ENCODE data around the gene DNAAF8.

Gene DNAAF8

DNA sequence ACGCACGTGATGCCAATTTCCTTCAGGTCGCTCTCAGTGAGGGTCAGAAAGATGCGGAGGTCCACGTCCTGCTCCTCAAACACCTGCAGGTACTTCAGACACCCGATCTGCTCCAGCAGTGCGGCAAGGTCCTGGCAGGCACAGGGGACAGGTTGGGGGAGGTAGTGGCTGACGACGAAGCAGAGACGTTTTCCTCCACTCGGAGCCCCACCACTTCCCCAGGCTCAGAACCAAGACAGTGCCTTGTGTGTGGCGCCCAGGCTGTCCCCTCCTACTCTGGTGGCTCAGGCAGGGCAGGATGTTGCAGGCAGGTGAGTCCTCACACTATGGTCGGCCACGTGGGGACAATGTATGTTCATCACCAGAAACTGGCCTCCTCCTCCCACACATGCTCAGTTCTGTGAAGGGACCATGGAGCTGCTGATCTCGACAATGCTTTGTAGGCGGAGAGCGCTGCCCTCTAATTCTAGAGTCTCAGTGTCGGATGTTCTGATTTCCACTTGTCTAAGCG, 35.2 kb upstream of the DNAAF8 start:
- H3F3A ChIP-seq (ENCODE audit: control insufficient read depth, insufficient read depth): no peaks in the 10 kb centered on the region
- H3K27me3 ChIP-seq (ENCODE audit: control insufficient read depth, low read length): no peaks in the 10 kb centered on the region
- H4K20me1 ChIP-seq (ENCODE audit: control insufficient read depth, insufficient read depth, low read depth, low read length): peaks cover 4% of the 10 kb centered on the region; the same call in 1 of the 2 replicates
- no peaks in the 10 kb centered on the region for H3K9me2 ChIP-seq (replicated peaks; ENCODE audit: control insufficient read depth, low read length)
- H3K4me3 ChIP-seq (ENCODE audit: low read length): no peak overlapping the region
- peaks cover 6% of the 10 kb centered on the region; the same call in 1 of the 2 replicates for H3K4me1 ChIP-seq (ENCODE audit: control insufficient read depth, low read length)
- peaks cover 38% of the 10 kb centered on the region for H3K36me3 ChIP-seq (ENCODE audit: control insufficient read depth, low read length)
- no peak for TF ChIP-seq EZH2phosphoT487 (IDR thresholded peaks at IDR 0.05; ENCODE audit: borderline replicate concordance, low read length)
- TF ChIP-seq, protein P1, sequence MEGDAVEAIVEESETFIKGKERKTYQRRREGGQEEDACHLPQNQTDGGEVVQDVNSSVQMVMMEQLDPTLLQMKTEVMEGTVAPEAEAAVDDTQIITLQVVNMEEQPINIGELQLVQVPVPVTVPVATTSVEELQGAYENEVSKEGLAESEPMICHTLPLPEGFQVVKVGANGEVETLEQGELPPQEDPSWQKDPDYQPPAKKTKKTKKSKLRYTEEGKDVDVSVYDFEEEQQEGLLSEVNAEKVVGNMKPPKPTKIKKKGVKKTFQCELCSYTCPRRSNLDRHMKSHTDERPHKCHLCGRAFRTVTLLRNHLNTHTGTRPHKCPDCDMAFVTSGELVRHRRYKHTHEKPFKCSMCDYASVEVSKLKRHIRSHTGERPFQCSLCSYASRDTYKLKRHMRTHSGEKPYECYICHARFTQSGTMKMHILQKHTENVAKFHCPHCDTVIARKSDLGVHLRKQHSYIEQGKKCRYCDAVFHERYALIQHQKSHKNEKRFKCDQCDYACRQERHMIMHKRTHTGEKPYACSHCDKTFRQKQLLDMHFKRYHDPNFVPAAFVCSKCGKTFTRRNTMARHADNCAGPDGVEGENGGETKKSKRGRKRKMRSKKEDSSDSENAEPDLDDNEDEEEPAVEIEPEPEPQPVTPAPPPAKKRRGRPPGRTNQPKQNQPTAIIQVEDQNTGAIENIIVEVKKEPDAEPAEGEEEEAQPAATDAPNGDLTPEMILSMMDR (IDR thresholded peaks at IDR 0.05; ENCODE audit: low read depth, low read length, poor library complexity, severe bottlenecking): no peak
- peaks cover 11% of the 10 kb centered on the region for H3K79me2 ChIP-seq (ENCODE audit: control insufficient read depth, low read length)
- H3K9me3 ChIP-seq (ENCODE audit: control insufficient read depth, insufficient read depth, low read length): no peaks in the 10 kb centered on the region
- H3K27ac ChIP-seq (ENCODE audit: low read depth, low read length): no peak overlapping the region
- H3K4me2 ChIP-seq (ENCODE audit: low read length): no peak overlapping the region

DNA sequence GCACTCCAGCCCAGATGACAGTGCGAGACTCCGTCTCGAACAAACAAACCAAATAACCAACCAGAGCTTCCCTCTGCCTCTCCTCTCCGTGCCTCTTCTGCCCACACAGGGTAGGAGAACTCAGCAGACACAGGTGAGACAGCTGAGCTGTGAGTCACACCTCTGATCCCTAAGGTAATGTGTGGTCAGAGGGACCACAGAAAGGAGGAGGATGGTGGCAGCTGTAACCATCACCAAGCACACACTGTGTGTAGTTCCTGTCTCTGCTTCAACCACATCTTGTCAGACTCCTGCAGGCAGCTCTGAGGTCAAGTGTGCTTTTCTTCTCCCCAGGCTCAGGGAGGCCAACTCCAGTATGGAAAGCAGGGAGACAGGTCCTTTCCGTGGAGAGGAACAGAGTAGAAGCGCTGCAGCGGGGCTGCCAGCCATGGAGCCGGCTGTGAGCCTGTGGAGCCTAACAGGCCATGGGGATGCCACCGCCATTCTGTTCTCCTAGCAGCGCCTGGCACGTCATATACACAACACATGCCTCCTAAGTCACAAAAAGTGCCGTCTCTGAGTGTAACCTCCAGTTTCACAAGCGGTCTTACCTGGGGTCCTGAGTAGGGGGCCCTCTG, 33.8 kb upstream of the DNAAF8 start:
- Histone ChIP-seq H3K79me2 (ENCODE audit: control insufficient read depth, low read length) (no peaks in the 10 kb centered on the region), H3K4me3 (ENCODE audit: low read length) (no peak overlapping the region), H3K36me3 (ENCODE audit: control insufficient read depth, low read length) (peaks cover 33% of the 10 kb centered on the region), H3K4me2 (ENCODE audit: low read length) (no peak overlapping the region), H3K9me3 (ENCODE audit: control insufficient read depth, insufficient read depth, low read length) (no peaks in the 10 kb centered on the region), H3K4me1 (ENCODE audit: control insufficient read depth, low read length) (no peaks in the 10 kb centered on the region), H3K27me3 (ENCODE audit: control insufficient read depth, low read length) (no peaks in the 10 kb centered on the region), H3K27ac (ENCODE audit: low read depth, low read length) (no peak overlapping the region), H3K9me2 (replicated peaks; ENCODE audit: control insufficient read depth, low read length) (no peaks in the 10 kb centered on the region), H3F3A (ENCODE audit: control insufficient read depth, insufficient read depth) (no peaks in the 10 kb centered on the region), H4K20me1 (ENCODE audit: control insufficient read depth, insufficient read depth, low read depth, low read length) (peaks cover under 1% of the 10 kb centered on the region; the same call in 1 of the 2 replicates)
- TF ChIP-seq, protein P1 (IDR thresholded peaks at IDR 0.05; ENCODE audit: low read depth, low read length, poor library complexity, severe bottlenecking): no peak
- TF ChIP-seq EZH2phosphoT487 (IDR thresholded peaks at IDR 0.05; ENCODE audit: borderline replicate concordance, low read length): no peak

DNA sequence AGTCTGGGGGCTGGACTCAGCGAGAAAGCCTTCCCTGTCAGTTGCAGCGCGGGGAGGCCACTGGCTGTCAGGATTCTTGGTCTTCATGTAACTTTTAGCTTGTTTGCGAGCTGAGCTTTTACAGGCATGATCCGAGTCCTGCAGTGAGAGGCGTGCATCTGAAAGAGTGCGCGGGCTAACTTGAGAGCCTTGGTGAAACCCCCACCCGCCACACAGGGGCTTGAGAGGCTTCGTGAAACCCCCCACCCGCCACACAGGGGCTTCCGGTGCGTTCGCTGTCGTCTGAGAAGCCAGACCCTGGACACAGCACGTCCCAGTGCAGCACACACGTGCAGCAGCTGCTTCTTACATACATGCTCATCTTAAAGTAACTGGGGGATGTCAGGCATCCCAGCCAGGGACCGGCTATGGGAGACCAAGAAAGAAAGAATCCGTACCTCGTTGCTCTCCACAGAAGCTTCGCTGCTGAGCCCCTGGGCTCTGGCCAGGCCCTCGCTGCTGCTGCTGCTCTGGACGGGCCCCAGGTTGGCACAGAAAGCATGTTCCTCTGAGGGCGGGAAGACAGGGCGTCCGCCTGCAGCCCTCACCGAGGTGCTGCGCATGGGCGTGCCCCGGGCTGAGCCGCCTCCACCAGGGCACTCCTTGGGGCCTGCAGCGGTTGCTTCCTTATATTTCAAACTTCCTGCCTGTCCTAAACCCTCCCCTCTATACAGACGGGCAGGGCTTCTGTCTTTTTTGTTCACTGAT, 33.2 kb upstream of the DNAAF8 start:
- H3K9me3 ChIP-seq (ENCODE audit: control insufficient read depth, insufficient read depth, low read length): no peaks in the 10 kb centered on the region
- TF ChIP-seq, protein P1 (IDR thresholded peaks at IDR 0.05; ENCODE audit: low read depth, low read length, poor library complexity, severe bottlenecking): no peak
- no peak for TF ChIP-seq EZH2phosphoT487 (IDR thresholded peaks at IDR 0.05; ENCODE audit: borderline replicate concordance, low read length)
- peaks cover 27% of the 10 kb centered on the region for H3K36me3 ChIP-seq (ENCODE audit: control insufficient read depth, low read length)

More for the DNA sequence above, 33.2 kb upstream of the DNAAF8 start:
- H3K27ac ChIP-seq (ENCODE audit: low read depth, low read length): no peak overlapping the region
- no peaks in the 10 kb centered on the region for H3K4me1 ChIP-seq (ENCODE audit: control insufficient read depth, low read length)
- H3K4me2 ChIP-seq (ENCODE audit: low read length): no peak overlapping the region
- no peaks in the 10 kb centered on the region for H3F3A ChIP-seq (ENCODE audit: control insufficient read depth, insufficient read depth)
- no peak overlapping the region for H3K4me3 ChIP-seq (ENCODE audit: low read length)
- H3K9me2 ChIP-seq (replicated peaks; ENCODE audit: control insufficient read depth, low read length): no peaks in the 10 kb centered on the region
- no peaks in the 10 kb centered on the region for H3K79me2 ChIP-seq (ENCODE audit: control insufficient read depth, low read length)
- H3K27me3 ChIP-seq (ENCODE audit: control insufficient read depth, low read length): no peaks in the 10 kb centered on the region
- H4K20me1 ChIP-seq (ENCODE audit: control insufficient read depth, insufficient read depth, low read depth, low read length): no peaks in the 10 kb centered on the region; the same call in 1 of the 2 replicates

Data from DOHH2 (cell line).